ENCODE data around the gene NOD2.

NOD2 gene

GRCh38 chr16:50743581-50744225 lies 50.3 kb downstream of the NOD2 start:
- DNase-seq = no peak

DNA sequence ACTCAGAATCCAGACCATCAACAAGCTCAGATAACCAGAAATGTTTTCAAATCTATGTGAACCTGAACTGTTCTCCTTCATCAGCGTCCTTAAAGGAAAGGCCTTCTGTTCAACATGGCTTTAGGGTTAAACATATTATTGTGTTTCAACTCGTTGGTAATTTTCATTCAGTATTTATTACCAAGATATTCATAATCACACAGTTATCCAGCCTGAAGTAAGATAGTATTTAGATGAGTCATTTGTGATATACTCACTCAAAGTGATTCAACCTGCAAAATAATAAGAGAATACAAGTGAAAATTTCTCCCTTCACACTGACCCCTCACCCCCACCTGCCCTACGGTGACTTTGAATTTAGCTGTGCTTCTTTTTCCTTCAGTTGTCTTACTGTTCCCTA lies 51.5 kb downstream of the NOD2 start:
- no peak for DNase-seq

DNA sequence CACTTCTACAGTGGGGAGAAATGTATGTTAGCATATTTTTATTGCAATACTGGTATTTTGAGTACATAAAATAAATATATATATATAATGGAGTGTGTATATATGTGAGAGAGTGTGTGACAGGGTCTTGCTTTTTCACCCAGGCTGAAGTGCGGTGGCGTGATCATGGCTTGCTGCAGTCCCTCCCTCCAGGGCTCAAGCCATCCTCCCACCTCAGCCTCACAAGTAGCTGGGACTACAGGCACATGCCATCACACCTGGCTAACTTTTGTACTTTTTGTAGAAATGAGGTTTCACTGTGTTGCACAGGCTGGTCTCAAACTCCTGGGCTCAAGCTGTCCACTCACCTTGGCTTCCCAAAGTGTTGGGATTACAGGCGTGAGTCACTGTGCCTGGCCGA lies 52.5 kb downstream of the NOD2 start:
- no peak for DNase-seq

- no peak for DNase-seq
These were observed 54.0 kb downstream of the NOD2 start for GRCh38 chr16:50747207-50747956.

GRCh38 chr16:50751528-50751927 lies 58.1 kb downstream of the NOD2 start:
- no peak for DNase-seq

DNA sequence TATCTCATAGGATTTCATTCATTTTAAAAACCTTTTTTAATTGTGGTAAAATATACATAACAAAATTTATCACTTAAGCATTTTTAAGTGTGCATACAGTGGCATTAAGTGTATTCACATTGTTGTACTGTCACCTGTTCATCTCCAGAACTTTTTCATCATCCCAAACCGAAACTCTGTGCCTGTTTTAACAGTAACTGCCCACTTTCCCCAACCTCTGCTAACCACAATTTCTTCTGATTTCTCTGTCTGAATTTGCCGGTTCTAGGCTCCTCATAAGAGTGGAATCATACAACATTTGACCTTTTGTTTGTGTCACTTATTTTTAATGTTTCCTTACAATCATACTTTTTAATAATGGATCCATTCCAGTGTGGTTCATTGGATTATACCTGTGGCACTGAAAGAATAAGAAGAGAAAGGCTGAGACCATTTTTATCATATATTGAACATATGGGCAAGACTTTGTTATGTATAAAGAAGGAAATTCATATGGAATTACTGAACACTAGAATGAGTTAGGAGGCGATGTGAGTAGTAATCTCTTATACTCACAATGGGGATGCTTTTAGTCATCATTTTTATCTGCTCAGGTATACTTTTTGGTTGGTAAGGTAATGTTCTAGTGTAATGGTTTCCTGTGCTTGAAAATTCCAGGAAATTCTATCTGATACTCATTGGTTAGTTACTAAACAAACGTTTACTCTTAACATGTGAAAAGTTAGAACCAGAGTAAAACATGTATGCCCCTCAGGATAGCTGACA lies 59.2 kb downstream of the NOD2 start:
- no peak for DNase-seq

DNA sequence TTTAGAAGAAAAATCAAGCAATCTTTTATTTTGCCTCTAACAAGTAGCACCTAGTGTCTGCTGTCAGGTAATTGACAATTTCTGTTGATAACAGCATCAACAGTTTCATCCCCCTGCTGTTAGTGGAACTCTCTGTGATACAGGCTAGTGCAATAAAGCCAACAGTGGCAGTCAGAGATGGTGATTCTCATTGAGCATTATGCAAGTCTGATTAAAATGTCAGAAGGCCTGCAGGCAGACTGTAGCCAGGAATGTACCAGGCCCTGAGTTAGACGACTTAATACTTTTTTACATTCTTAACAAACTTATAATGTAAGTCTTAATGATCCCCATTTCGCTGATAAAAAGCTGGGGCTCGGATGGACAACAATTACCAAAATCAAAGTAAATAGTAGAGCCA lies 63.1 kb downstream of the NOD2 start:
- DNase-seq = no peak

DNA sequence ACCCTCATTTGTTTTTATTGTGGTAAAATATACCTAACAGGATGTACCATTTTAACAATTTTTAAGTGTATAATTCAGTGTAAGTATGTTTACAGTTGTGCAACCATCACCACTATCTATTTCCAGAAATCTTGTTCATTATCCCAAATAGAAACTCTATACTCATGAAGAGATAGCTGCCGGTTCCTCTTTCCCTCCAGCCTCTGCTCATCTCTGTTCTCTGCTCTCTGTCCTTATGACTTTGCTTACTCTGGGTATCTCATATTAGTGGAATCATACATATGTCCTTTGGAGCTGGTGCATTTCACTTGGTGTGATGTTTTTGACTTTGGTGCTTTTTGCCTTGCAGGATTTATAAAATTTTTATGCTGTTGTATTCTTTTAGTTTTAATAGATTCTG lies 67.9 kb downstream of the NOD2 start:
- DNase-seq = no peak

- DNase-seq = no peak
These were observed 68.8 kb downstream of the NOD2 start for GRCh38 chr16:50762241-50762640.

- no peak for DNase-seq
These were observed 69.8 kb downstream of the NOD2 start for GRCh38 chr16:50763211-50763610.

GRCh38 chr16:50765260-50765659 lies 71.9 kb downstream of the NOD2 start:
- DNase-seq = no peak

- no peak for DNase-seq
These were observed 72.5 kb downstream of the NOD2 start for GRCh38 chr16:50765861-50766260.

DNA sequence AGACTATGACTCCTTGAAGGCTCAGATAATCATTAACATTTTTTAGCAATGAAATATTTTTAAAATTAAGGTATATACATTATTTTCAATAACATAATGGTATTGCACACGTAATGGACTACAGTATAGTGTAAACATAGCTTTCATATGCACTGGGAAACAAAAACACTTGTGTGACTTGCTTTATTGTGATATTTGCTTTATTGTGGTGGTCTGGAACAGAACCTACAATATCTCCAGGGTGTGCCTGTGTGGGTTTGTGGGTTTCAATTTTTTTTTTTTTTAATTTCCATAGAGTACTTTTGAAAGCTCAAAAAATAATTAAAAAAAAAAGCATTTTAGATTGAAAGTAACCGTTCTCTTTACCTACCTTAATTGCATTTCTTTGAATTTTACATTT lies 73.8 kb downstream of the NOD2 start:
- DNase-seq = no peak

DNA sequence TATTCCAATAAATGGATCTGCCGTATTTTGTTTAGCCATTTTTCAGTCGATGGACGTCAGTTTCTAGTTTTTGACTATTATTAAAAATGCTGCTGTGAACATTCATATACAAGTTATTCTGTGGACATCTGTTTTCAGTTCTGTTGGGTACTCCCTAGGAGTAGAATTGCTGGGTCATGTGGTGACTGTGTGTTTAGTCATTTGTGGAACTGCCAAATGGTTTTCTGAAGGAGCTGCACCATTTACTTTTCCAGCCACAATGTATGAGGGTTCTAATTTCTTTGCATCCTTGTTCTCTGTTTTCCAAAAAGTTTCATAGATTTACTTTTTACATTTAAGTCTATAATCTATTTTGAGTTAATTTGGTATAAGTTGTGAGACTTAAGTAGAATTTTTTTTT lies 78.0 kb downstream of the NOD2 start:
- DNase-seq = no peak

DNA sequence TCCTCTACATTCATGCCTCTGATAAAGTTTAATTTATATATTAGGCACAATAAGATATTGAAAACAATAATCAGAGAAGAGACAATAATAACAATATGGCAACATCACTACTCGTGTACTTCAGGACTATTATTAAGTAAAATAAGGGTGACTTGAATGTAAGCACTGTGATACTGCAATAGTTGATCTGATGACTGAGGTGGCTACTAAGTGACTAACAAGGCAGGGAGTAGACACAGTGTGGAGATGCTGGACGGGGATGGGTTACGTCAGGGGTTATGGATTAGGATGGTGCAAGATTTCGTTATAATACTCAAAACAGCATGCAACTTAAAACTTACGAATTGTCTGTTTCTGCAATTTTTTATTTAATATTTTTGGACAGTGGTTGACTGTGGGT lies 81.0 kb downstream of the NOD2 start:
- no peak for DNase-seq

DNA sequence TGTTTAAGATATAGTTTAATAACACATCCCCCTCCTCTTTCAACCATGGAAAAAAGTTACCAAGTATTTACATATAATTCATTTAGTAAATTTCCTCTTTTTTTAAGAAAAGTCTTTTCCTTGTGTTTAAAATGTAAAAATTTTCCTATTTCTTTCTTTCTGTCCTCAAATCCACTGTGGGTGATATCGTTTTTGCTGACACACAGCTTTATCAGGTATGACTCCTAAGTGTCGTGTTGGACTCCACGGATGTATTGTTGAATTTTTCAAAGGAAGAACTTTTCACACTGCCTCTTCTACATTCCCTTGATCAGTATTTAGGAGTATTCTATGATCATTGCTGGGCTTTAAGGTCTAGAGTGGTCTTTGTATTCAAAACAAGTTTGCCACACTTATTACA lies 81.6 kb downstream of the NOD2 start:
- DNase-seq = no peak

DNA sequence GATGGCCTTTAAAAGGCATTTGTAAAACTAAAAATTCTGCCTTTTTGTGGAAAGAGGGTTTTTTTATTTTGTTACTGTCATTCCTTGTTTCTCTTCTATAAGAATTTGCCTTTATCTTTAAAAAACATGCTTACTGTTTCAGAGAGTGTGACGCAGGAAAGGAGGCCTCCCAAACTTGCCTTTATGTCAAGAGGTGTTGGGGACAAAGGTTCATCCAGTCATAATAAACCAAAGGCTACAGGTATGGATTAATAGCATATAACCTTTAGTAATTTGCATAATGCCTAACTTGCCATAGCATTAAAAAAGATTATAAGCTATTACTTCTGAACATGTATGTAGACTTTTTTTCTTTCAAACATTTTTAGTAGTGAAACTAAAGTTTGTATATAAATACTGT lies 82.6 kb downstream of the NOD2 start:
- no peak for DNase-seq

DNA sequence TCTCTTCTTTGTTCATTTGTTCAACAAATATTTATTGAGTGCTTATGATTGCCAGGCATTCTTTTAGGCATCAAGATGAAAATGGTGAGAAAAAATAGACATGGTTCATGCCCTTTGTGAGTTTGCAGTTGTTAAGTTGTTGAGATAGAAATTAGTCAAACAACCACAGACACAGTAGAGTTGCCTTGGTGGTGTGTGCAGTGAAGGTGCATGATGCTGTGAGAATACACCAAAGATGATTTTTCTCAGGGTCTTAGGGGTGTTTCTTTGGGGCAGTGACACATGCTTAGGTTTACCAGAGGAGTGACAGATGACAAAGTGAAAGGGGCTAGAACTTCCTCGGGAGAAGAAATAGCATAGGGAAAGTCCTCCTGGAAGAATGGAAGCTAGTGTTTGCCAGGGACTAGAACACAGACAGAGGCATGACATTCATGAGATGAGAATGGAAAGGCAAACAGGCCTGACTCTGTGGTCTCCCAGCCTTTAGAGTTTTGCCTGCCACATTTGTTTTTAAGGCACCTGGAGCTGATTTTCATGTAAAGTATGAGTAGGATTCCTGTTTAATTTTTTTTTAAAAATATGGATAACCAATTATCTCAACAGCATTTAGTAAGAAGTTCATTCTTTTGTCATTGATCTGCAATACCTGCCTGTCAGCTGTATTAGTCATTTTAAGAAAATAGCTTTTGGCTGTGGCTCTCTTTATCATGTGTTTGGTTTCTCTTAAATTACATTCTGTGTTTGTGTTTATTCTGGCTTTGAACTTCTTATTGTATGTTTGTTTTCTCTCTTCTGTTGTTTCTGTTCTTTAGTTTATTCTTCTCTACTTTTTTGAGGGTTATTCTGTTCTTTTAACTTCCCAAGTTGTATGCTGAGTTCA lies 85.1 kb downstream of the NOD2 start:
- no peak for DNase-seq

DNA sequence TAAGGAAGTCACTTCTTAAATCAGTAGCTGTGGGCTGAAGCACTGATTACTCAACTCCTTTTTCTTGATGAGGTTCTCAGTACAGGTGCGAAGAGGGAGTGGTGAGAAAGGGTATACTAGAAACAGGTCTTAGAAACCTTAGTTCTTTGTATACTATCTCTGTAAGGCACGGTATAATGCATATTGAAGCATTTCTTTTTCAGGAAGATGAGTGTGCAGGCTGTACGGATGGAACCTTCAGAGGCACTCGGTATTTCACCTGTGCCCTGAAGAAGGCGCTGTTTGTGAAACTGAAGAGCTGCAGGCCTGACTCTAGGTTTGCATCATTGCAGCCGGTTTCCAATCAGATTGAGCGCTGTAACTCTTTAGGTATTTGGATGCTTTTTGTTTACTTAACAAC lies 87.6 kb downstream of the NOD2 start:
- no peak for DNase-seq

GRCh38 chr16:50781518-50781917 lies 88.1 kb downstream of the NOD2 start:
- DNase-seq = no peak

Data from T-helper 9 cell (primary cell).